ENCODE results near the gene RFWD3.

DNA sequence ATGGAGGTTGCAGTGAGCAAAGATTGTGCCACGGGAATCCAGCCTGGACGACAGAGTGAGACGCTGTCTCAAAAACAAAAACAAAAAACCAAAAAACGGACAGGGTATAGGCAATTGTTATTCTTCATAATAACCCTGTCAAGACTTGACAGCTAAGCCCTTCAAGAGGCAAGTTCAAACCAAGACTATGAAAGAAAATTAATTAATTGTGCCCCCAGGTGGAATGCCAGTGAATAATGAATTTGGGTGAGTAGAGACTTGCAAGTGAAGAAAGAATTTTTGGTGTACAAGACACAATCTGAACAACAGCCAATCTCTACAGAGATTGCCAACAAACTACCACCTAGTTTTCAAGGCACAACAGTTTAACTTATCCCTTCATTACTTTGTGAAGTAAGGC lies 6.3 kb downstream of the RFWD3 start:
- no peak for TF ChIP-seq POLR2A (IDR thresholded peaks at IDR 0.05)
- TF ChIP-seq, protein P1, sequence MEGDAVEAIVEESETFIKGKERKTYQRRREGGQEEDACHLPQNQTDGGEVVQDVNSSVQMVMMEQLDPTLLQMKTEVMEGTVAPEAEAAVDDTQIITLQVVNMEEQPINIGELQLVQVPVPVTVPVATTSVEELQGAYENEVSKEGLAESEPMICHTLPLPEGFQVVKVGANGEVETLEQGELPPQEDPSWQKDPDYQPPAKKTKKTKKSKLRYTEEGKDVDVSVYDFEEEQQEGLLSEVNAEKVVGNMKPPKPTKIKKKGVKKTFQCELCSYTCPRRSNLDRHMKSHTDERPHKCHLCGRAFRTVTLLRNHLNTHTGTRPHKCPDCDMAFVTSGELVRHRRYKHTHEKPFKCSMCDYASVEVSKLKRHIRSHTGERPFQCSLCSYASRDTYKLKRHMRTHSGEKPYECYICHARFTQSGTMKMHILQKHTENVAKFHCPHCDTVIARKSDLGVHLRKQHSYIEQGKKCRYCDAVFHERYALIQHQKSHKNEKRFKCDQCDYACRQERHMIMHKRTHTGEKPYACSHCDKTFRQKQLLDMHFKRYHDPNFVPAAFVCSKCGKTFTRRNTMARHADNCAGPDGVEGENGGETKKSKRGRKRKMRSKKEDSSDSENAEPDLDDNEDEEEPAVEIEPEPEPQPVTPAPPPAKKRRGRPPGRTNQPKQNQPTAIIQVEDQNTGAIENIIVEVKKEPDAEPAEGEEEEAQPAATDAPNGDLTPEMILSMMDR (IDR thresholded peaks at IDR 0.05) = no peak

All from lower leg skin (tissue), 3 donors.